Endodermal cell (in vitro differentiated cells): Measurements from ENCODE around the gene EPHA1. TPM values are rescaled to one million over a fixed set of nuclear protein-coding genes. Genes with fewer than 3 reads are reported as not detected.
A peak's percentile ranks its signal among the peaks of the same experiment; 100 is the strongest.

ENCODE experiments used
- DNase-seq: peaks from one replicate; pipeline ENCODE4 v3.0.0-alpha.2; 2017
- H3K27ac ChIP-seq: 2 replicates; pipeline ENCODE4 v1.5.1; 2013; ENCODE audit warnings: mild to moderate bottlenecking, low read depth, low read length, moderate library complexity
- H3K27me3 ChIP-seq: 2 replicates; pipeline ENCODE4 v1.6.1; 2013; ENCODE audit warnings: mild to moderate bottlenecking, low read length, moderate library complexity; ENCODE audit not compliant: insufficient read depth, control insufficient read depth, poor library complexity, severe bottlenecking
- H3K36me3 ChIP-seq: 2 replicates; pipeline ENCODE4 v1.7.0; 2013; ENCODE audit warnings: mild to moderate bottlenecking, low read length, moderate library complexity; ENCODE audit not compliant: control insufficient read depth, insufficient read depth
- H3K4me1 ChIP-seq: one replicate; pipeline ENCODE4 v1.7.0; 2013; ENCODE audit warnings: low read length; ENCODE audit not compliant: control insufficient read depth, insufficient read depth
- H3K4me3 ChIP-seq: 2 replicates; pipeline ENCODE4 v1.5.1; 2013; ENCODE audit warnings: mild to moderate bottlenecking, low read length, moderate library complexity
- H3K9ac ChIP-seq: 2 replicates; pipeline ENCODE4 v1.6.1; 2013; ENCODE audit warnings: mild to moderate bottlenecking, low read length, moderate library complexity; ENCODE audit not compliant: poor library complexity, severe bottlenecking; ENCODE audit errors: extremely low read depth
- H3K9me3 ChIP-seq: 2 replicates; pipeline ENCODE4 v1.6.1; 2013; ENCODE audit warnings: mild to moderate bottlenecking, low read length, moderate library complexity; ENCODE audit not compliant: control insufficient read depth
- H3K27ac Mint-ChIP-seq: 2 replicates; pipeline ENCODE4 v1.8.0; 2020; ENCODE audit warnings: mixed read lengths
- H3K27me3 Mint-ChIP-seq: 2 replicates; pipeline ENCODE4 v1.8.0; 2021; ENCODE audit warnings: mild to moderate bottlenecking, mixed read lengths; ENCODE audit not compliant: insufficient read depth
- H3K36me3 Mint-ChIP-seq: 2 replicates; pipeline ENCODE4 v1.8.0; 2020; ENCODE audit warnings: low read depth, mixed read lengths
- H3K4me1 Mint-ChIP-seq: 2 replicates; pipeline ENCODE4 v1.8.0; 2020; ENCODE audit warnings: mixed read lengths
- H3K4me3 Mint-ChIP-seq: 2 replicates; pipeline ENCODE4 v1.8.0; 2020; ENCODE audit warnings: mild to moderate bottlenecking, moderate library complexity, mixed read lengths
- H3K9me3 Mint-ChIP-seq: 2 replicates; pipeline ENCODE4 v1.8.0; 2020; ENCODE audit warnings: mild to moderate bottlenecking, mixed read lengths
- WGBS, 2 experiments: methylation state at CpG; one replicate each; pipeline versions ENCODE4 v1.1.5 to v1.1.7; 2013; ENCODE audit warnings: missing lambda C conversion rate in 2 of 2, mixed read lengths in 1 of 2; ENCODE audit not compliant: insufficient coverage in 1 of 2, insufficient read length in 1 of 2; 5-methylcytosine and 5-hydroxymethylcytosine counted together
- total RNA-seq, 2 donors: library from RNA; stranded (reverse); fragmentation: NEBNext Ultra II Directional in 1 of 2; extraction: Animal tissue kit (Norgen Biotek cat#: 25700) in 1 of 2; gene quantifications; 2 replicates in 1 of 2; 3 replicates in 1 of 2; pipeline ENCODE4 v1.2.1, GENCODE V29; 2021
- TF ChIP-seq, protein P1 (sequence below): fragments of 200-600 bp; sonication (generic); conservative IDR thresholded peaks from 2 replicates; pipeline ENCODE4 v1.5.0; 2021; ENCODE audit warnings: antibody characterized with exemption, mild to moderate bottlenecking

EPHA1 gene
- total RNA-seq, 2 donors from 2014 or later, result 70.0 to 103 TPM

DNA sequence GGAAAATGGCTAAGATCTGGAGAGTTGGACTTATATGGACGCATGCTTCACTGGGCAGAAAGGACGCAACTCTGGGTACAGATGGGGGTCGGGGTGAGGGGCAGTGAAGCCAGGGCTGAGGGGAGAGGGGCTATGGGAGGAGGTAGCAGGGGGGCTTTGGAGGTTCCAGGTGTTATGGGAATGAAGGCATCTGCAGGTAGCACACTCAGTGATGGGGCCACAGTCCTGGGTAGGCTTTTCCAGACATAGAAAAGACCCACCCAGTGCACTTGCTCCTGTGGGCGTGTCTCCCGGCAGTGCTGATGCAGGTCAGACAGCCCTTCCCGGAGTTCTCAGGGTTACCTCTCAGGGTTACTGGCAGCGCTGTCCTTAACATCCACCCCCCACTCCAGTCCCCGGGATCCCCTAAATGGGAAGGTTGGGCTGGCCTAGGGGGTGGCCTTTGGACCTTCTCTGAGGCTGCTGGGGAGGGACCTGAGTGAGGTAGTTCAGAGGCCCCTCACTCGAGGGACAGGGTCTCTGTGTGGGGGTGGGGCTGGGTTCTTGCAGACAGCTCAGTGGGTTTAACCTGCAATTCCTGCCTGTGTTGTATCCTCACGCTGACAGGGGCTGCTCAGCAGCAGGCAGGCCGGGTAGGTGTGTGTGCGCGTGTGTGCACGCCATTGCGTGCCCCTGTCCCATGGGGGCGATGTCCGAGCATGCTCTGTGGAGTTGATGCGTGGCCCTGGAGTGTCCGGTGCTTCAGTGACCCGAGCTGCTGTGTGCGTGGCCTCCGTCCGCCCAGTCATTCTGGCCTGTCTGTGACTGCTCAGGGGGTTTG, 21.3 kb downstream of the EPHA1 start:
- no peak overlapping the region for H3K27ac ChIP-seq
- Mint-ChIP-seq H3K4me3 (no peak overlapping the region), H3K27me3 (no peaks in the 10 kb centered on the region), H3K27ac (peak overlapping the region; percentile 81), H3K9me3 (no peaks in the 10 kb centered on the region), H3K36me3 (peaks cover 43% of the 10 kb centered on the region), H3K4me1 (peaks cover 5% of the 10 kb centered on the region)
- 93 to 94% methylated on average over 13 to 23 of the region's 23 CpGs for WGBS, 2 experiments
- peak; percentile 72 for DNase-seq
- peaks cover 90% of the 10 kb centered on the region for H3K36me3 ChIP-seq
- H3K9ac ChIP-seq, result no peak overlapping the region
- peaks cover 10% of the 10 kb centered on the region for H3K4me1 ChIP-seq
- no peaks in the 10 kb centered on the region for H3K9me3 ChIP-seq
- H3K4me3 ChIP-seq, result no peak overlapping the region
- H3K27me3 ChIP-seq, result no peaks in the 10 kb centered on the region
- TF ChIP-seq, protein P1, sequence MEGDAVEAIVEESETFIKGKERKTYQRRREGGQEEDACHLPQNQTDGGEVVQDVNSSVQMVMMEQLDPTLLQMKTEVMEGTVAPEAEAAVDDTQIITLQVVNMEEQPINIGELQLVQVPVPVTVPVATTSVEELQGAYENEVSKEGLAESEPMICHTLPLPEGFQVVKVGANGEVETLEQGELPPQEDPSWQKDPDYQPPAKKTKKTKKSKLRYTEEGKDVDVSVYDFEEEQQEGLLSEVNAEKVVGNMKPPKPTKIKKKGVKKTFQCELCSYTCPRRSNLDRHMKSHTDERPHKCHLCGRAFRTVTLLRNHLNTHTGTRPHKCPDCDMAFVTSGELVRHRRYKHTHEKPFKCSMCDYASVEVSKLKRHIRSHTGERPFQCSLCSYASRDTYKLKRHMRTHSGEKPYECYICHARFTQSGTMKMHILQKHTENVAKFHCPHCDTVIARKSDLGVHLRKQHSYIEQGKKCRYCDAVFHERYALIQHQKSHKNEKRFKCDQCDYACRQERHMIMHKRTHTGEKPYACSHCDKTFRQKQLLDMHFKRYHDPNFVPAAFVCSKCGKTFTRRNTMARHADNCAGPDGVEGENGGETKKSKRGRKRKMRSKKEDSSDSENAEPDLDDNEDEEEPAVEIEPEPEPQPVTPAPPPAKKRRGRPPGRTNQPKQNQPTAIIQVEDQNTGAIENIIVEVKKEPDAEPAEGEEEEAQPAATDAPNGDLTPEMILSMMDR, result peak; percentile 61

DNA sequence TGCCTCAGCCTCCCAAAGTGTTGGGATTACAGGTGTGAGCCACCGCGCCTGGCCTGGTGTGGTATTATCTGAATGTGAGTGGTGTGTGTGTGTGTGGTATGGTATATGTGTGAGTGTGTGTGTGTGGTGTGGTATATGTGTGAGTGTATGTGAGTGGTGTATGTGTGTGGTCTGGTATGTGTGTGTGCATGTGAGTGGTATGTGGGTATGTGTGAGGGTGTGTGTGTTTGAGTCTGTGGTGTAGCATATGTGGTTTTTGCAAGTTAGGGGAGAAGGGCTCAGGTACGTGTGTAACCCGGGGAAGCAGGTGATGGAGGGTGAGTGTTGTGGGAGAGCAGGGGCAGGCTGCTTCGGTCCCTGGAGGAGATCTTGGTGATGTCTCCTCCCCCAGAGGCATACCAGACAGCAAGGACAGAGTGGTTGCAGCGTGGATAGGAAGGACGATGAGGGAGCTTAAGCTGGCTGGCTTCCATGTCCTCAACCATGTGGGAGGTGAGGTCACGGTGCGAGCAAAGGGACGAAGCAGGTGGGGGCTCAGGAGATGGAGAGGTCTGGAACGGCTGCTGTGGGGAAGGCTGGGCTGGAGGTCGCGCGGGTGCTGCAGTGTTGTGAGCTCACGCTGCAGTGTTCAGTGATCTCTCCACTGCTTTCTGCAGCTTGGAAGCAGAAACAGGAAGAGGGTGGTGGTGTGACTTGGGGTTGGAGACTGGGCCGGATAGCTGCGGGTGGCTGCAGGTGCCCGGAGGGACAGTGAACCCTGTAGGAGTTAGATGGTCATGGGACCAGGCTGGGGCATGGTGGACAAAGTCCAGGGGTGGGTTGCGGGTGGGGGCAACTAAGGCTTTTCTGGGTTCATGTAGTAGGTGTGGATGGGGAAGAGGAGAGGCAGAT, 22.5 kb downstream of the EPHA1 start:
- DNase-seq, result peak; percentile 49
- Mint-ChIP-seq H3K4me1 (peaks cover 5% of the 10 kb centered on the region), H3K36me3 (peaks cover 33% of the 10 kb centered on the region), H3K27me3 (no peaks in the 10 kb centered on the region), H3K4me3 (no peak overlapping the region), H3K27ac (no peak overlapping the region), H3K9me3 (no peaks in the 10 kb centered on the region)
- TF ChIP-seq, protein P1, result no peak
- 91 to 95% methylated on average over 8 to 19 of the region's 19 CpGs for WGBS, 2 experiments
- Histone ChIP-seq H3K36me3 (peaks cover 81% of the 10 kb centered on the region), H3K27me3 (no peaks in the 10 kb centered on the region), H3K27ac (no peak overlapping the region), H3K9ac (no peak overlapping the region), H3K4me3 (no peak overlapping the region), H3K4me1 (peaks cover 10% of the 10 kb centered on the region), H3K9me3 (no peaks in the 10 kb centered on the region)

DNA sequence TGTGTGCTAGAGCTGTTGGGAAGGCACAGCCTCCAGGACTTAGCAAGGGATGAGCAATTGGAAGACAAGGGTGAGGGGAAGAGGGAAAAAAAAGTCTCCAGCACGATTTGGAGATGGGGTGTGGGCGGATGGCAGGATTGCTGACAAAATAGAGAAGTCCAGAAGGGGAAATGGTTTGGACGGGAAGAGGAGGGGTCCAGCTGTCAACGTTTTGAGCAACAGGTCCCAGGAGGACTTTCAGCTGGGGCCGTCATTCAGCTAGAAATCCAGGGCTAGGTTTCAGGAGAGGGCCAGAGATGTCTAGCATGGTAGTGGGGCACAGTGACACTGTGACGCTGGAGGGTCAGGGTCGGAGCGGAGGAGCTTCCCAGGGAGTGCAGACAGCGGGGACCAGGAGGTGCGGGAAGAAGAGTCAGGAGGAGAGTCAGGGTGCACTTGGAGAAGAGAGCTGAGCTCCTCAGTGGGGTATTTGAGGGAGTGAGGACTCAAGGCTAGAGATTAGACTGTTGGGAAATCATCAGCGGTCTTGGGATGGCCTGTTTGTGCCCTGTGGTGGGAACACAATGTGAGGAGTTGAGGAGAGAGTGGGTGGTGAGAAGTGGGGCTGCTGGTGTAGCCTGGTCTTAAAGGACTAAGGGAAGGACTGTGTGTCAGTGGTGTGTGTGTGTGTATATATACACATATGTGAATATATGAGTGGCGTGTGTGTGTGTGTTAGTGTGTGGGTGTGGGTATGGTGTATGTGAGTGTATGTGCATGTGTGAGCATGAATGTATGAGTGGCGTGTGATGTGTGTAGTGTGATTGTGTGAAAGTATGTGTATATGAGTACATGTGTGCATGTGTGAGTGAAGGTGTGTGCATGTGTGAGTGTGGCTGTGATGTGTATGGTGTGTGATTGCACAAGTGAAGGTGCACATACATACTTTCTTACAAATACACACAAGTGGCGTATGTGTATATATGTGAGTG, 23.7 kb downstream of the EPHA1 start:
- H3K9ac ChIP-seq, result peak overlapping the region; percentile 30
- 82 to 89% methylated on average over 6 to 13 of the region's 14 CpGs for WGBS, 2 experiments
- peak; percentile 36 for DNase-seq

More for the DNA sequence above, 23.7 kb downstream of the EPHA1 start:
- H3K36me3 ChIP-seq, result peaks cover 71% of the 10 kb centered on the region
- peak overlapping the region; percentile 94 for H3K4me3 ChIP-seq
- no peak overlapping the region for H3K27ac Mint-ChIP-seq
- H3K9me3 Mint-ChIP-seq, result no peaks in the 10 kb centered on the region
- peaks cover 10% of the 10 kb centered on the region for H3K4me1 ChIP-seq
- no peak overlapping the region for H3K4me3 Mint-ChIP-seq
- peaks cover 23% of the 10 kb centered on the region for H3K36me3 Mint-ChIP-seq
- H3K27me3 ChIP-seq, result no peaks in the 10 kb centered on the region
- H3K4me1 Mint-ChIP-seq, result peaks cover 6% of the 10 kb centered on the region
- no peaks in the 10 kb centered on the region for H3K9me3 ChIP-seq
- TF ChIP-seq, protein P1, result no peak
- H3K27me3 Mint-ChIP-seq, result no peaks in the 10 kb centered on the region
- no peak overlapping the region for H3K27ac ChIP-seq
